Neuronal stem cell (in vitro differentiated cells): ENCODE measurements around the gene PGRMC2.

Source experiments
- DNase-seq: peaks from one replicate; pipeline ENCODE4 v3.0.0-alpha.2; 2013; ENCODE audit warnings: low spot score
- H2AFZ ChIP-seq: one replicate; pipeline ENCODE4 v1.6.1; 2013; ENCODE audit warnings: mild to moderate bottlenecking, low read length, inconsistent platforms
- H2AK5ac ChIP-seq: 2 replicates; pipeline ENCODE4 v1.6.1; 2013; ENCODE audit warnings: low read depth, mild to moderate bottlenecking, inconsistent platforms, low read length, moderate library complexity, mixed read lengths
- H2BK120ac ChIP-seq: 2 replicates; pipeline ENCODE4 v1.6.1; 2013; ENCODE audit warnings: low read depth, mild to moderate bottlenecking, inconsistent platforms, low read length, moderate library complexity, mixed read lengths
- H2BK12ac ChIP-seq: one replicate; pipeline ENCODE4 v1.6.1; 2013; ENCODE audit warnings: low read length, inconsistent platforms
- H2BK15ac ChIP-seq: 2 replicates; pipeline ENCODE4 v1.6.1; 2013; ENCODE audit warnings: mild to moderate bottlenecking, low read length, inconsistent platforms, mixed read lengths
- H2BK5ac ChIP-seq: one replicate; pipeline ENCODE4 v1.6.1; 2013; ENCODE audit warnings: inconsistent platforms, mild to moderate bottlenecking, low read length, moderate library complexity
- H3K14ac ChIP-seq: one replicate; pipeline ENCODE4 v1.6.1; 2013; ENCODE audit warnings: low read length, inconsistent platforms
- H3K18ac ChIP-seq: 2 replicates; pipeline ENCODE4 v1.6.1; 2013; ENCODE audit warnings: low read length, inconsistent platforms
- H3K23ac ChIP-seq: 2 replicates; pipeline ENCODE4 v1.6.1; 2013; ENCODE audit warnings: low read depth, mild to moderate bottlenecking, mixed read lengths, low read length, inconsistent platforms; ENCODE audit not compliant: poor library complexity
- H3K27ac ChIP-seq: replicated peaks from 3 replicates; pipeline ENCODE4 v1.5.1; 2013; ENCODE audit warnings: low read length, inconsistent platforms
- H3K27me3 ChIP-seq, 3 experiments: 2 replicates each; pipeline ENCODE4 v1.6.1; 2013; ENCODE audit warnings: low read length in 3 of 3, mild to moderate bottlenecking in 2 of 3, inconsistent platforms in 1 of 3, low read depth in 1 of 3, mixed read lengths in 1 of 3, moderate library complexity in 1 of 3; ENCODE audit not compliant: control insufficient read depth in 3 of 3, insufficient read depth in 3 of 3
- H3K36me3 ChIP-seq, 2 donors: replicated peaks in 1 of 2; 2 replicates each; pipeline ENCODE4 v1.6.1; 2013; ENCODE audit warnings: low read length in 2 of 2; ENCODE audit not compliant: control insufficient read depth in 2 of 2, insufficient read depth in 2 of 2
- H3K4ac ChIP-seq: 2 replicates; pipeline ENCODE4 v1.6.1; 2013; ENCODE audit warnings: inconsistent platforms, mild to moderate bottlenecking, low read length, moderate library complexity
- H3K4me1 ChIP-seq, 2 donors: 1 replicate in 1 of 2; 2 replicates in 1 of 2; pipeline ENCODE4 v1.6.1; 2013; ENCODE audit warnings: low read length in 2 of 2, low read depth in 1 of 2; ENCODE audit not compliant: control insufficient read depth in 2 of 2, insufficient read depth in 1 of 2
- H3K4me2 ChIP-seq: one replicate; pipeline ENCODE4 v1.6.1; 2013; ENCODE audit warnings: mild to moderate bottlenecking, low read length, inconsistent platforms; ENCODE audit not compliant: insufficient read depth, poor library complexity, severe bottlenecking
- H3K4me3 ChIP-seq, 2 donors: 2 replicates each; pipeline ENCODE4 v1.5.1; 2013; ENCODE audit warnings: low read length in 2 of 2, mild to moderate bottlenecking in 2 of 2, inconsistent platforms in 1 of 2, moderate library complexity in 1 of 2
- H3K79me1 ChIP-seq: one replicate; pipeline ENCODE4 v1.6.1; 2013; ENCODE audit warnings: low read depth, mild to moderate bottlenecking, inconsistent platforms, low read length, moderate library complexity
- H3K9ac ChIP-seq: one replicate; pipeline ENCODE4 v1.6.1; 2013; ENCODE audit warnings: mild to moderate bottlenecking, low read depth, low read length, inconsistent platforms; ENCODE audit not compliant: poor library complexity
- H3K9me3 ChIP-seq, 2 donors: replicated peaks in 1 of 2; 2 replicates each; pipeline versions ENCODE3 to v1.6.1; 2013; ENCODE audit warnings: low read length in 2 of 2, mild to moderate bottlenecking in 2 of 2, inconsistent platforms in 1 of 2, low read depth in 1 of 2, mixed read lengths in 1 of 2, moderate library complexity in 1 of 2; ENCODE audit not compliant: control insufficient read depth in 2 of 2, insufficient read depth in 1 of 2
- H4K8ac ChIP-seq: one replicate; pipeline ENCODE4 v1.6.1; 2013; ENCODE audit warnings: low read depth, mild to moderate bottlenecking, inconsistent platforms, low read length, moderate library complexity
- H4K91ac ChIP-seq: one replicate; pipeline ENCODE4 v1.6.1; 2013; ENCODE audit warnings: low read length, low read depth, mild to moderate bottlenecking, inconsistent platforms; ENCODE audit not compliant: poor library complexity
- WGBS, 2 donors: extraction: QIAGEN DNeasy Blood & Tissue Kit; methylation state at CpG; one replicate each; pipeline ENCODE4 v1.1.7; 2013; ENCODE audit warnings: missing lambda C conversion rate in 2 of 2, mixed read lengths in 1 of 2; ENCODE audit not compliant: insufficient read length in 2 of 2, insufficient replicate concordance in 1 of 2; ENCODE audit errors: extremely low coverage in 2 of 2; 5-methylcytosine and 5-hydroxymethylcytosine counted together

The PGRMC2 gene

GRCh38 chr4:128301979-128302378 is 14.4 kb upstream of the PGRMC2 start:
- Histone ChIP-seq H2BK12ac (no peak overlapping the region), H3K4me3 (no peak overlapping the region), H3K9ac (no peak overlapping the region), H2BK5ac (no peak overlapping the region), H3K27ac (no peak overlapping the region), H4K8ac (no peak overlapping the region), H3K36me3 (no peaks in the 10 kb centered on the region), H3K14ac (no peak overlapping the region), H3K27me3 (no peaks in the 10 kb centered on the region), H2AK5ac (no peak overlapping the region), H3K4me2 (no peak overlapping the region), H3K79me1 (no peaks in the 10 kb centered on the region), H4K91ac (no peak overlapping the region), H2AFZ (no peak overlapping the region), H3K23ac (no peak overlapping the region), H3K4ac (no peak overlapping the region), H3K9me3 (no peaks in the 10 kb centered on the region), H2BK15ac (no peak overlapping the region), H2BK120ac (no peak overlapping the region), H3K4me1 (peaks cover 1 to 2% of the 10 kb centered on the region in 2 donors), H3K18ac (no peak overlapping the region)
- no peak for DNase-seq
- WGBS, 2 donors = no CpG with 5 or more reads among the region's 2 CpGs

GRCh38 chr4:128299848-128300247 is 12.2 kb upstream of the PGRMC2 start:
- H3K4me1 ChIP-seq = peaks cover 0 to 2% of the 10 kb centered on the region in 2 donors
- H4K91ac ChIP-seq = no peak overlapping the region
- no peak overlapping the region for H3K4ac ChIP-seq
- H3K27me3 ChIP-seq = no peaks in the 10 kb centered on the region
- H3K4me2 ChIP-seq = no peak overlapping the region
- no peaks in the 10 kb centered on the region for H3K79me1 ChIP-seq
- H3K27ac ChIP-seq = no peak overlapping the region
- no peak overlapping the region for H2AK5ac ChIP-seq
- DNase-seq = no peak
- H3K9me3 ChIP-seq = no peaks in the 10 kb centered on the region
- no peak overlapping the region for H2AFZ ChIP-seq
- H3K14ac ChIP-seq = no peak overlapping the region
- no peak overlapping the region for H3K18ac ChIP-seq
- WGBS, 2 donors = no CpG with 5 or more reads among the region's 1 CpG
- H3K23ac ChIP-seq = no peak overlapping the region
- H2BK120ac ChIP-seq = no peak overlapping the region
- no peaks in the 10 kb centered on the region for H3K36me3 ChIP-seq
- no peak overlapping the region for H2BK15ac ChIP-seq
- H2BK5ac ChIP-seq = no peak overlapping the region
- no peak overlapping the region for H4K8ac ChIP-seq
- H3K4me3 ChIP-seq = no peak overlapping the region
- H3K9ac ChIP-seq = no peak overlapping the region
- no peak overlapping the region for H2BK12ac ChIP-seq

- no peak overlapping the region for H2BK12ac ChIP-seq
- H3K27me3 ChIP-seq = no peaks in the 10 kb centered on the region
- no CpG with 5 or more reads among the region's 2 CpGs for WGBS, 2 donors
- H3K23ac ChIP-seq = no peak overlapping the region
- no peak overlapping the region for H2BK120ac ChIP-seq
- peaks cover 0 to 2% of the 10 kb centered on the region in 2 donors for H3K4me1 ChIP-seq
- peak overlapping the region; percentile 83 for H4K8ac ChIP-seq
- no peaks in the 10 kb centered on the region for H3K9me3 ChIP-seq
- no peak overlapping the region for H4K91ac ChIP-seq
- no peak overlapping the region for H3K27ac ChIP-seq
- H3K14ac ChIP-seq = no peak overlapping the region
- H3K4me2 ChIP-seq = no peak overlapping the region
- no peaks in the 10 kb centered on the region for H3K79me1 ChIP-seq
- no peak overlapping the region for H2BK15ac ChIP-seq
- H3K9ac ChIP-seq = no peak overlapping the region
- no peak overlapping the region for H3K4me3 ChIP-seq
- H3K4ac ChIP-seq = no peak overlapping the region
- H2AK5ac ChIP-seq = no peak overlapping the region
- H3K18ac ChIP-seq = no peak overlapping the region
- DNase-seq = no peak
- H2BK5ac ChIP-seq = no peak overlapping the region
- no peaks in the 10 kb centered on the region for H3K36me3 ChIP-seq
- H2AFZ ChIP-seq = no peak overlapping the region
Observed at GRCh38 chr4:128298852-128299251, 11.2 kb upstream of the PGRMC2 start.

GRCh38 chr4:128298146-128298758 is 10.6 kb upstream of the PGRMC2 start:
- no CpG with 5 or more reads among the region's 7 CpGs for WGBS, 2 donors
- Histone ChIP-seq H2BK120ac (no peak overlapping the region), H4K8ac (no peak overlapping the region), H3K36me3 (no peaks in the 10 kb centered on the region), H3K27me3 (no peaks in the 10 kb centered on the region), H3K9me3 (no peaks in the 10 kb centered on the region), H2AK5ac (no peak overlapping the region), H3K4me1 (peaks cover 0 to 2% of the 10 kb centered on the region in 2 donors), H2AFZ (no peak overlapping the region), H2BK15ac (no peak overlapping the region), H2BK12ac (no peak overlapping the region), H3K27ac (no peak overlapping the region), H3K18ac (no peak overlapping the region), H3K4me2 (no peak overlapping the region), H3K4ac (no peak overlapping the region), H3K79me1 (no peaks in the 10 kb centered on the region), H3K4me3 (no peak overlapping the region), H2BK5ac (no peak overlapping the region), H3K9ac (no peak overlapping the region), H4K91ac (no peak overlapping the region), H3K23ac (no peak overlapping the region), H3K14ac (no peak overlapping the region)
- DNase-seq = no peak
